Superior temporal gyrus (tissue), 1 donor: Measurements from ENCODE around the gene GFRA1.
A peak's percentile ranks its signal among the peaks of the same experiment; 100 is the strongest.

ENCODE experiments used
- DNase-seq: peaks from one replicate; pipeline ENCODE4 v3.0.0-alpha.2; 2016; ENCODE audit errors: extremely low spot score

Gene GFRA1

DNA sequence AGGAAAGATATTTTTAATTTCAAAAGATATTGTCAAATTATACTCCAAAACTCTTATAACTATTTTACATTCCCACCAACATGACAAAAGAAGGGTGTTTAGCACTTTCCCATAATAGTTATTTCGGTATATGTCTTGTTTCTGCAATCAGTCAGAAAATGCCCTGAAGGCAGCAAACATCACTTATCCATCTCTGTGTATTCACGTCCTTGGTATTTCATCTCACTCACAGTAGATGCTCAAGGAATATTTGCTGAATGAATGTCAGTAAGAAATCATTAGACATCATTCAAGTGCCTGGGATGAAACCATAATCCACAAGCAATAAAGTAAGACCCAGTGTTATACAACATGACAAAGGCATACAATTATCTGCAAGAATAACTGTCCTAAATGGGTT lies 112.7 kb downstream of the GFRA1 start:
- no peak for DNase-seq

DNA sequence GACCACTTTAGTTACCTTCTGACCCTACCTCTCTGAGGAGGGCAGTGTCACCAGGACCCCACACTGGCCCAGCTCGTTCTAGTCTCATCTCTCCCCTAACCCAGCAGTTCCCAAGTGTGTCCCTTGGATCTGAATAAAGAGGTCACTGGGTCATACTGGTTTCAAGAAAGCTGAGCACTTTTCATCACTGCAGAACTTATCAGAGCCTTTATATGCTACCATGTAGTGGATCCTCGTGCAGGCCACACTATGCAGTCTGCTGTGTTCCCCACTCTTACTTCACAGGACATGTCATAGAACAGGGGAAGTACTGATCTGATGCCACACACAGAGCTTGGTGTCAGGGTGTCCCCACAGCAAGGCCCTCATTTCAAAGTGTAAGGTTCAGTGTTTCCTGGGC lies 113.8 kb downstream of the GFRA1 start:
- no peak for DNase-seq

DNA sequence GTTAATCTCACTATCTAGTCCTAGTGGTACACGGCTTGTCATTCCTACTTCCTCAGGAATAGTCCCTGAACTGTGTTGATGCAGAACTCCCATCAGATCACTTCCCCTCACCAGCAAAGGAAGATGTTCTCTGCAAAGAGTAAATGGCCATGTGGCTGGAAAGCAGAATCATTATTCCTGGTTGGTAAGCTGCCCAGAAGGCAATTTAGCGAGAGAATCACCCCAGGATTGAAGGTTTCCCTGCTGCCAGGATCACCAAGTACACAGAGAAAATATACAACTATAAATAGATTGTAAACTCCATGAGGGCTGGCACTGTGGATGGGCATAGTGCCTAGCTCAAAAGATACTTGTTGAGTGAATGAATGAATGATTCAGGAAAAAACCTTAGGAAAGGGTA lies 115.0 kb downstream of the GFRA1 start:
- no peak for DNase-seq

DNA sequence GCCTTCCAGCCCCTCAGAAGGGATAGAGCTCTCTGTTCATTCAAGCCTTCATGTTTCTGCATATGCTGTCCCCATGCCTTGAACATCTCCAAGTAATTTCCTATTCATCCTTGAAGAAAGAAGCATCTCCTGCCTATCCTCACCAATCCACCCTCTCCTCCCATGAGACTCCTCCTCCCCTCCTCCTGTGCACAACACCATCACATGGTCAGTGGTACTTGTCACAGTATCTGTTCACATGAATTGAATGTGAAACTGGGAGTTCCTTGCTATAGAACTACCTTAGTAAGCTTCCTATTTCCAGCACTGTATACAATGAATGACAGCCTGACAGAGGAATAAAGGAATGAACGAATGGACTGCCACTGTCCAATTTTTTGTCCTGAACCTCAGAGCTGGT lies 115.5 kb downstream of the GFRA1 start:
- DNase-seq = no peak

DNA sequence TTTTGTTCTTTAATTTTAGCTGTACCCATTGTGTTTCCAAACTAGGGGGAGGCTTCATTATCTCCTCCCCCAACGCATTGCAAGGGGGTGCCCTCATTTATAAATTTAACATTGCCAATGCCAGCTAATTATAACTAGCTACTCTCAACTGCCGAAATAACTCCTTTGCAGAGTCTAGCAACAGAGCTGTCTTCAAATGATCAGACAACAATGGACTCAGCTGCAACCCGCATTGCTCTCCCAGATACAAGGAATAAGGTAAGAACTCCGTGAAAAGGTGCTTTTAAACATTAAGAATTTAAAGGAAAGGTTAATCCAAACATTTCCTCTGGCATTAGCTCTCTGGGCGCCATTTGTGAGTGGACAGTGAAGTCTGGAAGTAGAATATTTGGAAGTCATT lies 116.2 kb downstream of the GFRA1 start:
- DNase-seq = no peak

DNA sequence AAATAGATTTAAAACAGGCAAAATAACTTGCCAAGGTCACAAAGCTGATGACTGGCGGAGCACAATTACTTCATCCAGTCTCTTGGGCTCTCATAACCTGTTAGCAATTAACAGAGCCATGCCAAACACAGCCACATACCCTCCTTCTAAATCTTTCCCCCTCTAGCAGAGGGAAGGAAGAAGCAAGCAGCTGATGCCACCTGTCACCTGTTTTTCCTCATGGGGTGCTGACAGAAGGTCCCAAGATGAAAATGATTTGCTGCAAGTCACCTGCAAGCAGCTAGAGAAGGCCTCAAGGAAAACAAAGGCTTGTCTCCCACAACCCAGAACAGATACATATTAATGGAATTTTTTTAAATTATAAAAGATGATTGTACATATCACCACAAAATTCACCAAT lies 117.8 kb downstream of the GFRA1 start:
- DNase-seq = no peak

DNA sequence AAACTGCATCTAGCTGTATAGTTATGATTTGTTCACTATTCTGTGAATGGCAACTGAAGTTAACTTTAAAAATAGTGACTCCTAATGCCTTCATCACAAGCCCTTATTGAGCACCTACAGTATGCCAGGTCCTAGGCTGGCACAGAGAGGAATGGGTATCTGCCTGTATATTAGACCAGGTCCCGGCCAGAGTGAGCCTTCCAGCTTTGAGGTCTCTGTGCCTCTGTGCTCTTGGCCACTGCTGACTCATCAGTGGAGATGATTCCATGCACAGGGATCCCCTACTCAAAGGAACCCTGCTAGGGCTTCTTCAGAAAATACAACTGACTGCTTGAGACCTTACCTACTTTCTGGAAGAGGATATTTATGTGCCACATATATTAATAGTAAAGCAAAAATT lies 118.4 kb downstream of the GFRA1 start:
- no peak for DNase-seq

DNA sequence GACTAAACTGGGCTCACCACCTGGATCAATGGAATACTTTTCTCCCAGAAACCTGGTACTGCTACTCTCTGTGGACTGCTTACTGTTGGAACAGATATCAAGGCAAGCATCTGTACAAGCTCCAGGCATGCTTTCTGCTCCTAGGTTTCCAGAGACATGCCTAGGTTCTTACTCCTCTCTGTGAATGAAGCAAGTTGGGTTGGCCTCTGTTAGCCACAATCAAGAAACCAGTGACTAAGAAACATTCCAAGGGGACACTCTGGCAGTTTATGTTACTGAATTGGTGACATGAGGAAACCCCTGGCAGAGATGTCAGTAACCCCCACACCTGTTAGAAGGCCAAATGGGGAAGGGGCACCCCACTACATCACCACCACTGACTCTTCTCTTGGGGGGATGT lies 121.9 kb downstream of the GFRA1 start:
- DNase-seq = no peak

DNA sequence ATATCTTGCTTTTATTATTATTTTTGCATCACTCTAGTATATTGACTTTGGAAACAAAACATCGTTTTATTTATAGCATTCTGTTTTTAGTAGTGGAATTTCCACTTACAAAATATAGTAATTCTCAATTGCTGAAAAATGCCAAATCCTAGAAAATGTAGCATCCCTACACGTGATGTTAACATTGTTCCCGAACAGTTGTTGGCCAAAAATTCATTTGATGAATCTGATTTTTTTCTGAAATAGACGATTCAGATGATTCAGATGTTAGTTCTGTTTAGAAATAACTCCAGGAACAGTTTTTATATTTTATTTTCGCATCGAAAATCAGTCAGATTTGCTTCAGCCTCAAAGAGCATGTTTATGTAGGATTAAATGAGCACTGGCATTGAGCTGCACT lies 122.4 kb downstream of the GFRA1 start:
- no peak for DNase-seq

DNA sequence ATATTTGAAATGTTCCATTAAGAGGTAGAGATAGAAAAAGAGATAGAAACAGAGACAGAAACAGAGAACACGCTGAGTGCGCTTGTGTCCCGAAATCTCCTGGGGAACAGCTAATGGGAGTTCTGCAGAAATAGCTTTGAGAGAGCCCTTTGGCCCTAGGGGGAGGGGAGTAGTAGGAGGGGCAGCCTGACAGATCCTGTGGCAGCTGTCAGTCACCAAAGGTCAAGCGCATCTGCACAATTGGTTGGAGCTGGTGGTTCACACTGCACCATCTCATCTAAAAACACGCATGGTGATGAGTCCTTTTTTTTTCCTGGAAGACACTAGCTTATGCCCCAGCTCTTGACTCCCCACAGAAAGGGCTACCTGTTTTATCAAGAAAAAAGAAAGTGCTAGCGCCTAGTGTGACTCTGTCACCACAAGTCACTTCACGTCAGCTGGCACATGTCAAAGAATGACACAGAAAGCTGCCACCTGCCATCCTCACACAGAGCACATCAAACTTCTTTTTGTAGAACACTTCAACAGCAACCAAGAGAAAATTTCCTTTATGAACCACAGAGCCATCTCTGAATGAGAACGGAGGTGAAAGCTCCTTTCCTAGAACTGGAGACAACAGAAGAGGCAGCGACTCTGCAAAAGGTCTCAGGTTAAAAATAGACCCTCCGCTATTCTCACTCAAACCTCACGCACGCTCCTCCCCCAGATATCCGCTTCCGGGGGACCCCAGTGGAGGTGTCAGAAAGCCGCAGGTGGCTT lies 125.7 kb downstream of the GFRA1 start:
- no peak for DNase-seq

DNA sequence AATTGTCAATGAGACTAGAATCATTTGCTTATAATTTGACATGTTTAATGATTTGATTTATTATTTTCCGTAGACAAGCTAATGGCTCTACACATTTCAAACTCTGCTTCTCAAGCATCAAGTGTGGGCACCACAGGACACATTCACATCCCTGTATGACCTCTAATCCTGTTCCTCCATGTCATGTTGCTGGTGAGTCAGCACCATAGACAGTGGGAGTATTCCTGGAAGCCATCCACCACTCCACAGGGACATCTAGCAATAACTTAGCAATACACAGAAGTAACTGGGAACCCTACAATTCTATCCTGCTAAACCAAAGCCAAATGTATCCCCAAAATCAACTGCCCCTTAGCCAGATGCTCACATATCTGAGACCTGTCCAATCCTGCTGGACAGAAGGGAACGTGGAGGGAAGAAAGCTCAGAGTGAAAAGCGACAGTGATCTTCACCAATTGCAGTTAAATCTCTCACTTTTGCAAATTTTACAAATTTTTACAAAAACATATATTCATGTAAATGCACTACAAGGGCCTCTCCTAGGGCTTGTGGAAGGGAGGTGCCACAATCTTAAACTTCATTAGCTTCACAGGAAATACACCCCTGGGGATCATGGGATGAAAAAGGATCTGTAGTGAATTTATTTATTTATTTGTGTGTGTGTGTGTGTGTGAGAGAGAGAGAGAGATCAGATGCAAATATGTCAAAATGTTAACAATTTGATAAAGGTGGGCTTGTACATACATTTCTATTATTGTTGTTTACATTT lies 126.5 kb downstream of the GFRA1 start:
- no peak for DNase-seq

DNA sequence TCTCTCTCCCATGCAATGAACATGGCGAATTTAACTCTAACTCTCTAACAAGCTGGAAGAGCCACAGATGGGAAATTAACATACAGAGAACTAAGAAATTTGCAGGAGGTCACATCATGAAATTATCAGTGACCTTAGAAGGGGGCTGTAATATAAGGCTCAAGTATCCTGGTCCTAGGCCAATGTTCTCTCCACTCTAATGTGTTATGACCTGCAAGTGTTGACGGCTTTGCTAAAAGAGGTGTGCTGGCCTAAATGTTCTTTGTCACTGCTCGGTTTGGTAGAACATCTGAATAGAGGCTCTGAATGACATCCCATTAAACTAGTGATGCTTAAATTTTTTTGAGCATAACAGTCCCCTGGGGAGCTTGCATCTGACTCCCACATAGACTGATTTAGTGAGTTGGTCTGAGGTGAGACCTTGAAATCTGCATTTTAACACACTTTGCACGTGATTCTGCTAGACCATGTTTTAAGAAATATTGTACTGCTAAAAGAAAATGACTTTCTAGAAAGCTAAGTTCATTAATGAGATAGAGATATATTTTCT lies 129.3 kb downstream of the GFRA1 start:
- DNase-seq = no peak

DNA sequence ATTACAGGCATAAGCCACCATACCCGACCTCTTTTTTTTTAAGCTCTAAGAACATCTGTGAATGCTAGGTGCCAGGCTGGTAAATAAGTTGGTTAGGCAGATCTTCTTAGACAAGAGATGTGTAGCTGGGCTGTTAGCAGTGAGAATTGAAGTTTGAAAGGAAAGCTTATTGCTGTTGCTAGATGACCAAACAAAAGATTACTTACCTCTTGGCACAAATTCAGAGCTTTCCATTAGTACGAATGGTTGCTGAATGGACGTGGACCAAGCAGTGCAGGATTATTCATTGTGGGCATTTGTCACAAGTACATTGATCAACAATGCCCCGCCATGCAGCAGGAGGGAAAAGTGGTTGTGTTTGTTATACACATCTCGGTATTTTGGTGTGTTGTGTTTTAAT lies 131.2 kb downstream of the GFRA1 start:
- DNase-seq = no peak

DNA sequence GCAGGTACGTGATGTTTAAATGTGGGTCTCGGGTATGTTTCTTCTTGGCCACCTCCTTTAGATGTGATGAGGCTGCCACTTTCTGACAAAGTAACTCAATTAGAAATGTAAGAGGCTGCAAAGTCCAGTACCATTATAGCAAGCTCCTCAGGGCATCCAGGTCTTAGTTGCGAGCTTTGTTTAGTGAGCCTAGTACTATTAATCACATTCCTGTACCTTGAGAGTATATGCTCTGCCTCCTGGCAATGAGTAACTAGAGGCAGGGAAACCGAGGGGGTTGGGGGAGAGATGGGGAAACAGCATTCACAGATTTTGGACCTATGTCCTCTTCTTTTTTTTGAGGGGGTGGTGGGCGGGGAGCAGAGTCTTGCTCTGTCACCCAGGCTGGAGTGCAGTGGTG lies 131.8 kb downstream of the GFRA1 start:
- no peak for DNase-seq

DNA sequence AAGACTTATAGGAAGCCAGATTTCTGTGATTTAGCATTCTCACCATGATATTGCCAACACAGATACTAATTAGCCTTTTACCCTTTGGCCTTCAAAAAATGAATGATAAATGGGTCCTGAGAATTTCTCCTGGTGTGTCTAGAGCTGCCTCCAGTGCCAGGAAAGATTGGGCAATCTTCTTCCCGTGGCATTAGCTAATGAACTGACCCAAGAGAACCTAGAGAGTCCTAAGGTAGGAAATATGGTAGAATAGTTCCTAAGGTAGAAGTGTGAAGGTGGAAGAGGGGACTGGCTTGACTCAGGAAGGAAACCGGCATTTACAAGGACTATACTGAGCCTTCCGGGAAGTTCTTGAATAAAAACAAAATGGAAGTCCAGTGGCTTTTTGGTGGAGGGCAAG lies 133.1 kb downstream of the GFRA1 start:
- no peak for DNase-seq

DNA sequence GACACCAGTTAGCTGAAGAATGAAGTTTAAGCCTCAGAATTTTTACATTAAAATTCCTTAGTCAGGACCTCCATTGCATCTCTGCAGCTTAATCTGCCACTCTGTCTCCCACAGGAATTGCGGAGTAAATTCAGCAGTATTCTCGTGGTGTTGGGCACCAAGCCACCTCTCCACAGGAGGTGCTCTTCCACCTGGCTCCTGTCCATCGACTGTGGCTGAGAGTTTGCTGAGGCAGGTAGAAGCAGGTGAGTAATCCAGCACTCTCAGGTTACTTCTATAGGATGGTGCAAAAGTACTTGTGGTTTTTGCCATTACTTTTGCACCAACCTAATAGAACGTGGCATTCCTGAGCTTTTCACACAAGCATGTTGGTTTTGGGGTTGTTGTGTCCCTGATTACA lies 134.1 kb downstream of the GFRA1 start:
- DNase-seq = no peak

DNA sequence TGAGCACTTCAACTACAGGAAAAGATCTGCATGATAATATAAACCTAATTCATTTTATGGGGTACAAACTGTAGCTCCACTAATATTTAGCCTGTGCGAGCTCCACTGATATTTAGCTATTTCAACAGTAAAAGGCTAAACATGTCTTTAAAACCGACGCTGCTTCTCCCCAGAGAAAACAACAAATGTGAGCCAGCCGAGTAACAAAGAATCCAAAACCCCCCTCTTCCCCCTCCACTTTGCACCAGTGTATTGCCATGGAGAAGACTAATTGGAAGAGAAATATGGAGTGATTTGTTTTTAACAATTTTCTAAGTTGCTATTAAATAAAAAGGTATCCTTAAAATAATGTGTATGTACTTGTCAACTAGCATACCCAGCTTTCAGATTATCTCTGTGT lies 136.7 kb downstream of the GFRA1 start:
- DNase-seq = no peak

DNA sequence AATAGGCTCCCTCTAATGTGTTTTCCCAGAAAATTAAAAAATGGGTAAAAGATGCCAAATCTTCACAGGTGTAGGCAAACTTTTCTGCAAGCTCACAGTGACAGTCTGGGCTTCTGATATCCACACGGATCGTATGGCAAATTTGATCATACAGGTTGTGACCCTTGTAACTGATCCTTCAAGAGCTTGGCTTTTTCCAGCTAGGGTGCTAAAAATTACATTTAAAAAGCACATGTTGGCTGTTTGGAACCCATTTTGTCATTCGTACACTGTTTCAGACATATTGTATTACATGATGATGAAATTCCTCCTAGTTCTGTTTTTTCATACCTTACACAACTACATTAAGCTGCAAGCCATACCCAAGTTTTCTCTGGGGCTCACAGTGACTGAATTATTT lies 138.7 kb downstream of the GFRA1 start:
- no peak for DNase-seq

DNA sequence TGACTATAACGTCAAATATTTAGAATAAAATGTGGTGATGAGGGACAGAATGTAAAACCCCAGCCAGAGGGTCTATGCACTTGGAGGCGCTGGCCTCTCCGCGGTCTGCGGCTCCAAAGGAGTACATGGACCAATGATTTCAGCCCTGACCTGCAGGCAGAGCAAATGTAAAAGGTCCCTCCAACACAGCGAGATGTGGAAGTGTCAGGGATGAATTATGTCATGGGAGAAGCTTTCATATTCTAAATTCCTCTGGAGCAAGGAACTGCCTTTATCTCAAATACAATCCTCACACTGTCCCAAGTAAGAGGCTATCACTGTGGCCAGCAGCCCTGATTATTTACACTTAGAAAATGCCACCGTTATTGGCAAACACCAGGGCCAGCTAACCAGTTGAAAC lies 139.4 kb downstream of the GFRA1 start:
- no peak for DNase-seq

DNA sequence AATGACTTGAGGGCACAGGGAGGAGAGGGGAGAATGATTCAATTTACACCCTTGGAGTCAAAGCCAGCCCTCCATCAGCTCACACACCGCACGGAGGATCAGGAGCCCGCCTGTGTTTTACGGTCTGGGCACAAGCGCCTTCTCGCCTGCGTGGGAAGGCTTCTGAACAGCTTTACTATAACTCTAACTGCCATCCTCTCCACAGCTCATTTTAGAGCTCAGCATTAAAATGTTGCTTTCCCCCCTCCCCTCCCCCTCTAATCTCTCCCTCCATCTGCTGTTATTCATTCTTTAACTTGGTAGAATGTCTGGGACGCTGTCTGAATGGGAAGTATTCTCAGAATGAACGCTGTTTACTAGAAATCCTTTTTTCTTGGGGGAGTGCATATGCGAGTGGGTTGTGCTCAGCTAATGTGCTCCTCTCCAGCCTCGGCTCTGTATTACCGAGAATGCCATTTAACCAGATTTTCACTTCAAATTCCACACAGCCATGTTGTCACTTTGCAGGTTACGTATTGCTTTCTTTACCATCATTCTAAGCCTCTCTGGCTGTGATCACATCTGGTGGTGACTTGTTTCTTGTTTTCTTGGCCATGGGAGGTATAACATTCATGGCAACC lies 140.1 kb downstream of the GFRA1 start:
- peak; percentile 25 for DNase-seq

DNA sequence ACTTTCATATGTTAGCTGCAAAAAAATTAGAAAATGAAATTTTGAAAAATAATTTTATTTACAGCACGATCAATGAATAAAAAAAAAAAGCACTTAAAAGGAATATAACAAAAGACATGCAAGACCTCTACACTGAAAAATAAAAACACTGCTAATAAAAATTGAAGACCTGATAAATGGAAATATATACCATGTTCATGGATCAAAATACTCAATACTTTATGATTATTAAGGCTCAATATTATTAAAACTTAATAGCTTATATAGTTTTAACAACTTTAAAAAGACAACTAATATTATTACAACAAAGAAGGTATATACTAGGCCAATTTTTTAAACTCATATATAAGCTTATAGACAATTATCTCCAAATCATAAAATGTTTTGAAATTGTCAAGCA lies 143.0 kb downstream of the GFRA1 start:
- no peak for DNase-seq

DNA sequence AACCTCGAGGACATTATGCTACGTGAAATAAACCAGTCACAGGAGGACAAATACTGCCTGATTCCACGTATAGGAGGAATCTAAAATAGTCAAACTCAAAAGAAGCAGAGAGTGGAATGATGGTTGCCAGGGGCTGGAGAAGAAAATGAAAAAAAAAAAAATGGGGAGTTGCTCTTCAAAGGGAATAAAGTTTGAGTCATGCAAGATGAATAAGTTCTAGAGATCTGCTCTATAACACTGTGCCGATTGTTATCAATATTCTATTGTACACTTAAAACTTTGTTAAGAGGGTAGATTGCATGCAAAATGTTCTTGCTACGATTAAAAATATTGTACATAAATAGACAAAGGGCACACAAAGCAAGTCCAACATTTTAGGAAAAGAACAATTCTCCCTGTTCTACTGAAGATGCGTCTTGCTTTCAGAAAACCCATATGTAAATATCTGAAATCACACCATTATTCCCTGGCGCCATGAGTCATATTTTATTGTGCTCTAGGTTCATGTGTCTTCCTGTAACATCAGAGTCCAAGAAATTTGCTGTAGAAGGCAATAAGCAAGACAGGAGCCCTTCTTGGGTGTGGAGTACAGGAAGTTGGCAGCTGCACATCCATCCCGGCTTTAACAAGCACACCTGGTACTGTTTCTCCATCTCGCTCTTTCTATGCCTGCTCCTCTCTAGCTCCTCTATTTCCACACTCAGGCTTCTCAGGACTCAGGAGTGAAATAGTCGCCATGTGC lies 145.9 kb downstream of the GFRA1 start:
- no peak for DNase-seq
